ENCODE results near the gene RXRA.

- TF ChIP-seq CTBP1 (IDR thresholded peaks at IDR 0.05; ENCODE audit: borderline replicate concordance) (no peak), FOXA1 (IDR thresholded peaks at IDR 0.05) (no peak), SUZ12 (IDR thresholded peaks at IDR 0.05) (no peak), HDGF (IDR thresholded peaks at IDR 0.05; ENCODE audit: borderline replicate concordance) (no peak), SP1 (IDR thresholded peaks at IDR 0.05) (no peak), ELF4 (IDR thresholded peaks at IDR 0.05) (no peak), FOXK2 (IDR thresholded peaks at IDR 0.05) (no peak), FOXM1 (IDR thresholded peaks at IDR 0.05; ENCODE audit: borderline replicate concordance) (no peak), ARNT (IDR thresholded peaks at IDR 0.05) (no peak), TARDBP (IDR thresholded peaks at IDR 0.05) (no peak), LEF1 (IDR thresholded peaks at IDR 0.05; ENCODE audit: borderline replicate concordance) (no peak), PKNOX1 (IDR thresholded peaks at IDR 0.05) (no peak)
These were observed 10.7 kb downstream of the RXRA start for GRCh38 chr9:134336924-134337323.
